GM12892 (cell line): Measurements from ENCODE around the gene CIZ1.

Source experiments
- POLR2A ChIP-seq: IDR thresholded peaks from 2 replicates; pipeline ENCODE4 v1.6.1; 2011; ENCODE audit warnings: low read depth, low read length, control low read depth
- TAF1 ChIP-seq: IDR thresholded peaks from 2 replicates; pipeline ENCODE4 v1.6.1; 2011; ENCODE audit warnings: low read depth, mild to moderate bottlenecking, control low read depth, low read length, borderline replicate concordance

DNA sequence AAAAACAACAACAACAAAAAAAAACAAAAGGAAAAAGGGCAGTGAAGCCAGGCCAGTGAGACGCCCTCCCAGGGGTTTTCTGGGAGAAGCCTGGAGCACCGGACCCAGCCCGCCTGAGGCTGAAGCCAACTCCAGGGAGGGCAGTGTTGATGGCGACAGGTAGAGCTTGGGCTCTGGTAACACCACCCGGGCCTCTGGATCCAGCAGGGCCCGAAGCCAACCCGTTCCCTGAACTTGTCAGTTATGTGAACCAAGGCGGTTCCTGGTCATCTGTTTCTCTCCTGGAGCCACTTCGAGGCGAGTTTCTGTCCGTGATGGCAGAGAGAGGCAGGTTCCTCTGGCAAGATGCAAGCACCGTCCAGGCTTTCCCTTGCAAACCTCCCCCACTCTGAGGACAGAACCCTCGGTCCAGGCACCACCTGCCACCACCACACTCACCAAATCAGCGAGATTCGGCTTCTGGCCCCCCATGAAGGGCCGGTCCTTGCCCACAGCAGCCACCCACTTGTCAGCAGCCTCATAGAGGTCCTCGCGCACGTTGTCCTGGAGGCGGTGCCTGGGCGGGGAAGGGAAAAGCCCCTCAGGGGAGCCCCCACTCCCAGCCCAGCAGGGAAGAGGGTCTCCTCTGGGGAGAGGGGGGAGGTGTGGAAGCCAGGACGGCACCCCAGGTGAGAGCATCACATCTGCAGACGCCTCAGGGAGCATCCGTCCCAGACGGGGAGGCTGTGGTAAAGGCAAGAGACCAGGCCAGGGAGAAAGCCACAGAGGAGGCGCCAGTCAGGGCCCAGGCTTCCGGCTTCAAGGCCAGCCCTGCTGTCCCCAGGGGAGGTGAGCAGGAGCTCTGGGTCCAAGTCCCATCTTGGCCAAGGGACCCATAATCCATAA lies 69.2 kb downstream of the CIZ1 start:
- TF ChIP-seq TAF1 (no peak), POLR2A (no peak)
